Measurements from ENCODE around the gene SCG5.
"Not testable (repeated sequence)": the region's sequence is repeated elsewhere in the genome, so short reads cannot be mapped to it uniquely, and the experiment has no call there.

SCG5 gene, protein sequence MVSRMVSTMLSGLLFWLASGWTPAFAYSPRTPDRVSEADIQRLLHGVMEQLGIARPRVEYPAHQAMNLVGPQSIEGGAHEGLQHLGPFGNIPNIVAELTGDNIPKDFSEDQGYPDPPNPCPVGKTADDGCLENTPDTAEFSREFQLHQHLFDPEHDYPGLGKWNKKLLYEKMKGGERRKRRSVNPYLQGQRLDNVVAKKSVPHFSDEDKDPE

GRCh38 chr15:32641517-32642059 lies at the start of gene SCG5:
Gene SCG5 (plus strand): TSS chr15:32641710. CDS start chr15:32643593, 1,883 bp downstream.
- DNase-seq (ENCODE audit: low read depth, low spot score) = no peak

GRCh38 chr15:32593151-32593550 lies 48.4 kb upstream of the SCG5 start, which contains the start of gene GOLGA8N:
Gene GOLGA8N (plus strand): TSS chr15:32593456.
- DNase-seq (ENCODE audit: low read depth, low spot score) = not testable (repeated sequence)

- DNase-seq (ENCODE audit: low read depth, low spot score) = not testable (repeated sequence)
These were observed 32.0 kb upstream of the SCG5 start for GRCh38 chr15:32609518-32609917.

DNA sequence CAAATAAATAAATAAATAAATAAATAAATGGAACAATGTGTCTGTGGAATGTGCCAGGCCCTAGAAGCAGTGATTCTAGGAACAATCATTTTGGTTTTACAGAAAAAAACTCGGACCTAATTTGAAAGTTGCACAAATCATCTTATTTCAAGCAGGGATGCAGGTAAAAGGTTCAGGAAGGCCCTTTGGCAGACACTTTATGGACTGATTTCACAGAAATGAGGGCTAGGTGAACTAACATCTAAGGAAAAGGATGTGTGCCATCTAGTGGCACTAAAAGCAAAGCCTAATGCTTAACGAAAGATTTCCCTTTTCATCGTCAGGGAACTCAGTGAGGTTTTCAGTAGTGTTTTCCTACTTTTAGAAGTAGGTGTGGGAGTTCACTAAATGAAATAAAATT lies 30.8 kb upstream of the SCG5 start:
- not testable (repeated sequence) for DNase-seq (ENCODE audit: low read depth, low spot score)

- DNase-seq (ENCODE audit: low read depth, low spot score) = not testable (repeated sequence)
These were observed 26.8 kb upstream of the SCG5 start for GRCh38 chr15:32614712-32615050.

DNA sequence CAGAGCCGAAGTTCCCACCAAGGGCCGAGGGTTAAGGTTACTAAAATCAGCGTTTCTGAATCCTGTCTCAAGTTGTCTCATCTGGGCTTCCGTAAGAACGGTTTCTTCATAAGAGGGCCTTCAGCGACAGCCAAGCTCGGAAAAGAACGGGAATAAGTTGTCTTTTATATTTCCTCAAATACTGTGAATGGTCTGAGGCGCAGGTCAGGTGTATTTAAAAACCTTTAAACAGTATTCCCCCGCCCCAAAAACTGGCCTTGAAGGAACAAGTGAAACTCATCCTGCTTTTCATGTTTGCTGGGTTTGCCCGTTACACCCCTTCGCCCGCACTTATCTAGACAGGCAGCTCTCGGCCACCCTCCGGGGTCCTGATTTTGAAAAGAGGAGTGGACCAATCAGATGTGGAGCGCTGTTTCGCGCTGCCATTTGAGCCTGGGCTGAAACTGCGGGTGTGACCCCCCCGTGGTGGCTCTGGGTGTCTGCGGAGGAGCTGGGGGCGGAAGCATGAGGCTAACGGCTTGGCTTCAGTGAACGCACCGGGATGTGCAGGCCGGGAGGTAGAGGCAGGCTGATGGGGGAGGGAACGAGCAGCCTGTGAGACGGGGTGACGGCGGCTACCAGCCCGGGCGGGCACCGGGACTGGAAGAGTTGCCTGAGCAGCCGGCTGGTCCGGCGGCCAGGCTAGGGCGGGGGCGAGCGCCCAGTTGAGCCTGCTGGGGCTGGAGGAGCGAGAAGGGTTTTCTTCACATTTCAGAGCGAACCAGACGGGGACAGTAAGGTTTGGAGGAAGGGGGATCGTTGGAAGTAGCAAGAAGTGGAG lies 26.2 kb upstream of the SCG5 start, which contains the start of gene ARHGAP11A:
Gene ARHGAP11A, plus strand, starts transcription at position 454 of the 820 bp plus-strand sequence. CDS start 708 bp downstream, outside the sequence.
- DNase-seq (ENCODE audit: low read depth, low spot score) = peak; percentile 63

- DNase-seq (ENCODE audit: low read depth, low spot score) = not testable (repeated sequence)
These were observed 25.6 kb upstream of the SCG5 start for GRCh38 chr15:32615871-32616426.

- no peak for DNase-seq (ENCODE audit: low read depth, low spot score)
These were observed 5.1 kb upstream of the SCG5 start for GRCh38 chr15:32636410-32636809.

DNA sequence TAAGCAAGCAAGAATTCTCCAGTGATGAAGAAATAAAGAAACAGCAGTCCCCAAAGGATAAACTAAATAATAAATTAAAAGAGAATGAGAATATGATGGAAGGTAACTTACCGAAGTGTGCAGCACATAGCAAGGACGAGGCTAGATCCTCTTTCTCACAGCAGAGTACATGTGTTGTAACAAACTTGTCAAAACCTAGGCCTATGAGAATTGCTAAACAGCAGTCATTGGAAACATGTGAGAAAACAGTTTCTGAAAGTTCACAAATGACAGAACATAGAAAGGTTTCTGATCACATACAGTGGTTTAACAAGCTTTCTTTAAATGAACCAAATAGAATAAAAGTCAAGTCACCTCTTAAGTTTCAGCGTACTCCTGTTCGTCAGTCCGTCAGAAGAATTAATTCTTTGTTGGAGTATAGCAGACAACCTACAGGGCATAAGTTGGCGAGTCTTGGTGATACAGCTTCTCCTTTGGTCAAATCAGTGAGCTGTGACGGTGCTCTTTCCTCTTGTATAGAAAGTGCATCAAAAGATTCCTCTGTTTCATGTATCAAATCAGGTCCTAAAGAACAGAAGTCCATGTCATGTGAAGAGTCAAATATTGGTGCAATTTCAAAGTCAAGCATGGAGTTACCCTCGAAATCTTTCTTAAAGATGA lies 4.5 kb upstream of the SCG5 start:
- DNase-seq (ENCODE audit: low read depth, low spot score) = no peak

DNA sequence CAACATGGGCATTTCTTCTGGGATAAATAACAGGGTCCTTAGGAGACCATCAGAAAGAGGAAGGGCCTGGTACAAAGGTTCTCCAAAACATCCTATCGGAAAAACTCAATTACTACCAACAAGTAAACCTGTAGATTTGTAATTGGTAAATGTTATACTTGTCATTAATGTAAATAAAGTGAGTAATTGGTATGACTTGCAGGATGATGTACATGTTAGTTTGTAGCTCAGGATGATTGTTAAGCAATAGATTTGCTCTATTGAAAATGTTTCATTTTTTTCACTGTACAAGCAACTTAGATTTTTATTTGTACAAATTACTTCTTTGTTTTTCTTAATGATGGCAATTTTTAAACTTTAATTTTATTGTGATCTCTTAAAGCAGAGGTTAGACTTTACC lies 3.8 kb upstream of the SCG5 start:
- DNase-seq (ENCODE audit: low read depth, low spot score) = no peak

DNA sequence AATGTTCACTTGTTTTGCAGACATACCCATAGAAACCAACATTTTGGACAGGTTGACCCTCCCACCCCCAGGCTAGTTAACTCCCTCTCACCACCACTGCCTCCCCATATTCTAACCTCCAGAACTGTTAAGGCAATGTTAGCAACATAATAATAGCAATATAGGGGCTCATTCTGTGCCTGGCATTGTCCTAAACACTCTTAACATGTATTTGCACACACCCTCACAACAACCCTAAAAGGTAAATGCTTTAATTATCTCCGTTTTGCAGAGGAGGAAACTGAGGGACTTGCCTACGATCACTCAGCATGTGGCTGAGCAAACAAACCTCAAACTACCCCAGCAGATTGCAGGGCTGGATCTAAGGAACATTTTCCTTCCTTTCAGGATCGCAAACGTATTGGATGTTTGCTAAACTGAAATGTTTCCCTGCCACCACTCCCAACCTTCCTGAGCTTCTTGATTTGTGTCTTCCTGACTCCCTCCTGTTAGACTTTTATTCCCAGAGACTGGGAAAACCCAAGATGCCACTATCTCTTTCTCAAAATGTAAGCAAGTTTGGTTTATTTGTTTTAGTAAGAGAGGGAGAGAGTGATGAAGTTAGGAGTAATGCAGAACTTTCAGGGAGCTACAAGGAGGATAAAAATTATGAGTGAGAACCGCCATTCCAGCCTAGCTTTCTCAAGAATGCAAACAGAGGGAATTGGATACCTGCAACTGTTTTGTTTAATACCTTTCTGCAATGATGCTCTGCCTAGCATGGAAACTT lies 1.3 kb downstream of the SCG5 start:
- no peak for DNase-seq (ENCODE audit: low read depth, low spot score)

DNA sequence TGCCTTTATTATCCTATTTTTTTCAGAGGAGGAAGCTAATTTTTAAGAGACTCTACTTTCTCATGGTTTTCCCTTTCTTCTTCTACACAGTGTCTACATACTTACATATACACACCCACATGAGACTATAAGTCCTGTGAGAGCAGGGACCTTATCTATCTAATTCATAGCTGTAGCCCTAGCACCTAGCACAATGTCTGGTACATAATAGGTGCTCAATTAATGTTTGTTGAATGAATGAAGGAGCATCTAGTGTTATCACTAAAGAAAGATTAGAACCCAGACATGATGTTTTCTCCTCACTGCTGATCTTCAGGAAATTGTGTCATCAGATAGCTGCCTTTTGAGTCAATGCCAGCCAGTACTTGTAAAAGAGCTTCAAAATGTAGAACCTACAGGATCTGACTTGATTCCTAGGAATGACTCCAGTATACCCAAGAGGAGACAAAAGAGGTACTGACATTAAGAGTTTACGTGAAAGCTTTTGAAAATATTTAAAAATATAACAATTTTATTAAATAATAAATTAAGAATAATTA lies 2.5 kb downstream of the SCG5 start:
- no peak for DNase-seq (ENCODE audit: low read depth, low spot score)

DNA sequence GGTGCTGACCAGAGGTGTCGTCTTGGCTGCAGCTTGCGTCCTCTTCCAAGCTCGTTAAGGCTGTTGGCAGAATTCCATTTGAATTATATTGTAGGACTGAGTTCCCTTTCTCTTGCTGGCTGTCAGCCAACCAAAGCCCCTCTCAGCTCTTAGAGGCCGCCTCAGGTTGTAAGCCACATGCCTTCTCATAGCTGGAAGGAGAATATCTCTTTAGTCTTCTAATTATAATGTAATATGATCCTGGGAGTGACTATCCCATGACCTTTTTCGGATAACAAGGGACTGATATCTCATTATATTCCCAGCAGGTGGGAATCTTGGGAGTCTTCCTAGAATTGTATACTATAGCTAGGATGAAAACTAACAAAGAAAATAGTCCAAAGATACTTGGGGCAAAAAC lies 4.8 kb downstream of the SCG5 start:
- no peak for DNase-seq (ENCODE audit: low read depth, low spot score)

DNA sequence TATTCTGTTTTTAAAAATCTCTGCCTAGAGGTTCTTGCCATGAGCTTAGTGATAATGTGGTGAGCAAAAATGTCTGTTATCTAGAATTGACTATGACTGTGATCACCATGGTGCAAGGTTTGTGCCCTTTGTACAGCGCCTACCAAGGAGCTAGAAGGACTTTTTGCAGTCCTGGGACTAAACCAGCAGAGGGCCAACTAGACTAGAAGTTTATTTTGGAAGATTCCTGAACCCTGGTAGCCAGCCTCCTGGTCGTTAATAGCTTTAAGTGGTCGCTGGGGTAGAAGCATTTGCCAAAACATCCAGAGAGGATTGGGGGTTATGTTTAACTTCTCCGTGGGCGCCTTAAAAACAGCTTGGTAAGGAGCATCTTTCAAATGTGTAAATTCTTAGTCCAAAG lies 7.8 kb downstream of the SCG5 start:
- DNase-seq (ENCODE audit: low read depth, low spot score) = no peak

DNA sequence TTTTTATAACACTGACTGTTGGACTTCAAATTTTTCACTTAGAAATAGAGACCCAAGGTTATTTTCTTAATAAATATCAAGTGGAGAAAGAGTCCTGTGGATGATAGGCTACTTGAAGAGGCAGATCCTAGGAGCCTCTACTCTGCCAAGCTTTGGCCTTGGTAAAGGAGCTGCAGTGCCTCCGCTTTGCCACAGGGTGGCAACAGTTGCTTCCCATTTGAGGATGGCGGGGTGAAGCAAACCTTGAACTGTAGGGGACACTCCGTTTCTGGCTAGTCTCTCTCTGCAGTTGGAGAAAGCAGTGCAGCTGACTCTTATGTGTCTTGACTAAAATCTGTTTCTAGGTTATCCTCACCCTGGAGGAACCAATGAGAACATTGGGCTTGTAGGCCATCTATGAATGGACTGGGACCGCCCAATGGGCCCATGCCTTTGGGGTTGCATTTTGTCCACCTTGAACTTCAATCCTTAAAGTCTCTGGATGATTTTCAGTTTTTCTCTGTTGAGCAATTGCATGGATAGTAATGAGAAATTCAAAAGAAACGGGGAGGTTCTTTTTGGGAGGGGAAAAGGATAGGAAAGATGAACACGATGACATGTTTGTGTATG lies 9.8 kb downstream of the SCG5 start:
- DNase-seq (ENCODE audit: low read depth, low spot score) = no peak

GRCh38 chr15:32652178-32652577 lies 10.7 kb downstream of the SCG5 start:
- DNase-seq (ENCODE audit: low read depth, low spot score) = no peak

DNA sequence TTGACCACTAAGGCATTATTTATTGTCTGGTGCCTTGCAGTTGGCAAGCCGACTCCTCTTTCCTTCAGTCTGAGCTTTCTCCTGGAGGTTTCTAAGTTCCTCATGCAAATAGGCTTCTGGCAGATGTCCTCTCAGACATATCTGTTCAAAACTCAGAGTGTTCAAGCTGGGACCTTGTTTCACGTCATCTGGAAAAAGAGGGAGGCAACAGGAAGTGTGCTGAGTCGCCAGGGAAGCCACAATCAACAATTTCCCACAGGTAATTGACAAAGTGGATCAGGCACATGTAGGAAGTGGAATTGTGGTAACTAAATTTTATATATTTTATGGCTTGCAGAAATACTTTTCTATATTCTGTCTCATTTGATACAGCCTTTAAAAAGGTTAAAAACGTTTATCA lies 14.6 kb downstream of the SCG5 start:
- DNase-seq (ENCODE audit: low read depth, low spot score) = no peak

DNA sequence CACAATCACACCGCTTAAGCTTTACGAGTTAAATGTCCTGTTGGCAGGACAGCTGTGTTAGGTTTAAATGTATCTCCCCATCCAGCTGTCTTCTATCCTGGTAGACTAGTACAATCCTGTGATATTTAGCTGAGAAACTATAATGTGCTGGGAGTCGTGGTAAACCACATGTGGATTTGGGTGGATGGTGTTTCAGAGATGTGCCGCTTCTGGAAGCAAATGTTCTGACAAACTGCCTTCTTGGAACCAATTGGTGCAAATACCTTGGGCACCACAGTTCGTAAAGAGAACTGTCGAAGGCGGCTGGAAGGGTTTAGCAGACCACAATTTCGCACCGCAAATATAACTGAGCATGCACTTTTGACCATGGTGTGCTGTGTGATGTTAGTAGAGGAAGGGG lies 15.0 kb downstream of the SCG5 start:
- DNase-seq (ENCODE audit: low read depth, low spot score) = no peak

DNA sequence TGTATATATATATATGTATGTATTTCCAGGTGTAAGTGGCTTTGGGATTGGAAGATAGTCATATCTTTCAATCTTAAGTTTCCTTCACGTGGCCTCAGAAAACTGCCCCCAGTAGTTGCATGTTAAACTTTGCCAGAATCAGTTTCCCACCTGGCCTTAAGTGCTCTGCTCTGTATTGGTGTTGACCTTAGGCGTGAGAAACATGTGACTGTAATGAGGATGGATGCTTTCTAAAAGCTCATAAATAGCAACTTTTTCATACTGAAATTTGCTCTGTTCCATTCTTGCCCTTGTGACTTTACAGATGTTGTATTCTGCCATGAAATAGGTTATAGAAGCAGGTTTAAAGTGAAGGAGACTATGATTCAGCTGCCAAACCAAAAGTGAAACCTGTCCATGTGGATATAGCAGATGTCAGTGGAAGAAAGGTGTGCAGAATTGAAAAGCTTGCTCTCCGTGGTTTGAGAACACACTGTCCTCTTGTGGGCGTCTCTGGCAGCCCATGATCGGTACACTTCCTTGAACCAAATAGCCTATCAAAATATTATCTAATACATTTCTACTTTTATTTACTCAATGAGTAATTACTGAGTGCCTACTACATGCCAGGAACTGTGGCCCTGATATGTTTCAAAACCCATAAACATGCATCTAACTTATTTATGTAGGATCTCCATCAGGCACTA lies 15.8 kb downstream of the SCG5 start:
- DNase-seq (ENCODE audit: low read depth, low spot score) = no peak

DNA sequence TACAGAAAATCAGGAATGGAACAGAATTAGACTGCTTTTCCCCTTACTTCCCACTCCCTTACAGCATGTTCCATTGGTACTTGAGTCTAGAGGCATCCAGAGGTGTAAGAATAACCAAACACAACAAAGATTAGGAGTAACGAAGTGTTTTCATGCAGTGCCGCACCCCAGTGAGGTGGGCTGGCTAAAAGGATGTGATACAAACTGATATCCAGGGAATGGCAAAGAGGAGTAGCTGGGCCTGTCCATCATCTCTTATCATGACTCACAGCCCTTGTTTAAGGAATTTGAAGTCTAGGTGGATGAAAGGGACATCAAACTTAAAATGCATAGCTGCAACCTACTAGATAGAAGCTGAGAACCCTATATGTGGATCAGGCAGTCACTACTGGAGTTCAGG lies 16.4 kb downstream of the SCG5 start:
- DNase-seq (ENCODE audit: low read depth, low spot score) = no peak
